GM23338 (cell line): Measurements from ENCODE around the gene SLC35F6. TPM values are rescaled to one million over a fixed set of nuclear protein-coding genes. Genes with fewer than 3 reads are reported as not detected.

Experiments
- ATAC-seq: fragments of 200-7000 bp; cut with Tn5 transposase; 3 replicates; pipeline ENCODE4 v1.9.1; 2020
- DNase-seq: peaks from one replicate; pipeline ENCODE4 v3.0.0-alpha.2; 2015; ENCODE audit warnings: low spot score
- H2AFZ ChIP-seq: fragments of 200-600 bp; sonication (generic); 2 replicates; pipeline ENCODE4 v1.8.0; 2016; ENCODE audit warnings: antibody characterized with exemption, mild to moderate bottlenecking, moderate library complexity
- H3F3A ChIP-seq: fragments of 200-600 bp; sonication (generic); replicated peaks from 2 replicates; pipeline ENCODE4 v1.8.0; 2017; ENCODE audit warnings: antibody characterized with exemption, mixed run types, low read depth
- H3K27ac ChIP-seq: fragments of 200-600 bp; sonication (generic); 2 replicates; pipeline ENCODE4 v1.6.1; 2016; ENCODE audit warnings: low read depth
- H3K27me3 ChIP-seq: fragments of 200-600 bp; sonication (generic); 2 replicates; pipeline ENCODE4 v1.8.0; 2016; ENCODE audit warnings: mild to moderate bottlenecking, mixed run types, moderate library complexity; ENCODE audit not compliant: insufficient read depth
- H3K36me3 ChIP-seq: fragments of 200-600 bp; sonication (generic); 2 replicates; pipeline ENCODE4 v1.8.0; 2016; ENCODE audit warnings: mild to moderate bottlenecking; ENCODE audit not compliant: insufficient read depth
- H3K4me1 ChIP-seq: fragments of 200-600 bp; sonication (generic); 2 replicates; pipeline ENCODE4 v1.8.0; 2016; ENCODE audit warnings: mild to moderate bottlenecking, moderate library complexity; ENCODE audit not compliant: insufficient read depth
- H3K4me2 ChIP-seq: fragments of 200-600 bp; sonication (generic); 2 replicates; pipeline ENCODE4 v1.7.1; 2017; ENCODE audit warnings: mixed run types
- H3K4me3 ChIP-seq: fragments of 200-600 bp; sonication (generic); 2 replicates; pipeline ENCODE4 v1.6.1; 2016; ENCODE audit warnings: mixed run types
- H3K79me2 ChIP-seq: fragments of 200-600 bp; sonication (generic); replicated peaks from 2 replicates; pipeline ENCODE4 v1.8.0; 2017; ENCODE audit warnings: mild to moderate bottlenecking; ENCODE audit not compliant: insufficient read depth
- H3K9me2 ChIP-seq: fragments of 200-600 bp; sonication (generic); 2 replicates; pipeline ENCODE4 v1.8.0; 2017; ENCODE audit not compliant: insufficient read depth
- H4K20me1 ChIP-seq: fragments of 200-600 bp; sonication (generic); replicated peaks from 2 replicates; pipeline ENCODE4 v1.8.0; 2017; ENCODE audit warnings: mild to moderate bottlenecking; ENCODE audit not compliant: insufficient read depth
- H3K27ac Mint-ChIP-seq: 2 replicates; pipeline ENCODE4 v1.8.0; 2020; ENCODE audit warnings: inconsistent platforms, mild to moderate bottlenecking, moderate library complexity, mixed read lengths
- H3K27me3 Mint-ChIP-seq: 3 replicates; pipeline ENCODE4 v1.8.0; 2022; ENCODE audit warnings: low read depth, mild to moderate bottlenecking, moderate library complexity, mixed read lengths, inconsistent platforms; ENCODE audit not compliant: insufficient read depth, poor library complexity
- H3K36me3 Mint-ChIP-seq: 3 replicates; pipeline ENCODE4 v1.8.0; 2021; ENCODE audit warnings: low read depth, mild to moderate bottlenecking, inconsistent platforms, moderate library complexity, mixed read lengths
- H3K4me1 Mint-ChIP-seq: 3 replicates; pipeline ENCODE4 v1.8.0; 2020; ENCODE audit warnings: mild to moderate bottlenecking, inconsistent platforms, mixed read lengths
- H3K4me3 Mint-ChIP-seq: 3 replicates; pipeline ENCODE4 v1.8.0; 2021; ENCODE audit warnings: moderate library complexity, mild to moderate bottlenecking, inconsistent platforms, mixed read lengths
- H3K9me3 Mint-ChIP-seq: 3 replicates; pipeline ENCODE4 v1.8.0; 2020; ENCODE audit warnings: moderate library complexity, mild to moderate bottlenecking, inconsistent platforms, mixed read lengths
- JUNB ChIP-seq: IDR thresholded peaks from one replicate; pipeline ENCODE4 v1.6.1; 2016; ENCODE audit warnings: antibody characterized with exemption; ENCODE audit not compliant: unreplicated experiment
- POLR2AphosphoS5 ChIP-seq: IDR thresholded peaks from 2 replicates; pipeline ENCODE4 v1.6.1; 2016; ENCODE audit warnings: antibody characterized with exemption, low read depth
- STAT1 ChIP-seq: IDR thresholded peaks from one replicate; pipeline ENCODE4 v1.6.1; 2016; ENCODE audit warnings: antibody characterized with exemption; ENCODE audit not compliant: unreplicated experiment
- ZNF331 ChIP-seq: fragments of 250-450 bp; sonication (Bioruptor Pico); IDR thresholded peaks from 2 replicates; pipeline ENCODE4 v1.5.0; 2020; ENCODE audit warnings: low read depth, mild to moderate bottlenecking, moderate library complexity
- polyA plus RNA-seq: library from polyadenylated mRNA; unstranded; fragments of >200 nt; fragmentation: Nextera tagmentation; extraction: Ambion mirVana; gene quantifications from 2 replicates; pipeline ENCODE4 v1.2.1, GENCODE V29; 2016
- total RNA-seq: library from RNA; depleted of rRNA; stranded (reverse); fragments of >200 nt; shearing (Covaris generic); gene quantifications from 2 replicates; pipeline ENCODE4 v1.2.3, GENCODE V29; 2014
- TF ChIP-seq, protein P1 (sequence below): fragments of 250-450 bp; sonication (Bioruptor Pico); IDR thresholded peaks from 2 replicates; pipeline ENCODE4 v1.5.0; 2020; ENCODE audit warnings: mild to moderate bottlenecking, moderate library complexity
- TF ChIP-seq, protein P2 (sequence below), 2 experiments: fragments of 200-600 bp in 1 of 2; sonication (generic) in 1 of 2; conservative IDR thresholded peaks; 2 replicates each; pipeline versions ENCODE4 v1.5.1 to v1.6.1; 2016 to 2017; ENCODE audit warnings: antibody characterized with exemption in 2 of 2, low read depth in 2 of 2, mild to moderate bottlenecking in 2 of 2, moderate library complexity in 1 of 2

The SLC35F6 gene
- total and polyA plus RNA-seq, 2 experiments from 2014 or later: 6.0 to 15.0 TPM

DNA sequence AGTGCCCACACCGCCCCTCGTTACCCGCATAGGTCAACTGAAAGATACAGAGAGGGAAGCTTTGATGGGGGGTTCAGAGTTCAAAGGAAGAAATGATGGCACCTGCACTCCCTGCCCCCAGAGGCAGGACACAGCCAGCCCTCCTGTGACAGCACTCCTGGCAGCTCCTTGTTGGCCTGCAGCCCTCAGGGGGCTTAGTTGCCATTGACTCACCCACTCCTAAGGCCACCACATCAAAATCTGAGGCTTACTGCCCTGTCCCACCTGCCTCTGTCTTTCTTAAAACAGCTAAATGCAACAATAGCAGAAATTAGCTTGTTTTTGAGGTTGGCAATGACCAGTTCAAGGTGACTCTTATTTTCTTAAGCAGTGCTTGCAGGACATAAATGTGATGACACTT is 31.6 kb upstream of the SLC35F6 start (continued):
- TF ChIP-seq, protein P1, sequence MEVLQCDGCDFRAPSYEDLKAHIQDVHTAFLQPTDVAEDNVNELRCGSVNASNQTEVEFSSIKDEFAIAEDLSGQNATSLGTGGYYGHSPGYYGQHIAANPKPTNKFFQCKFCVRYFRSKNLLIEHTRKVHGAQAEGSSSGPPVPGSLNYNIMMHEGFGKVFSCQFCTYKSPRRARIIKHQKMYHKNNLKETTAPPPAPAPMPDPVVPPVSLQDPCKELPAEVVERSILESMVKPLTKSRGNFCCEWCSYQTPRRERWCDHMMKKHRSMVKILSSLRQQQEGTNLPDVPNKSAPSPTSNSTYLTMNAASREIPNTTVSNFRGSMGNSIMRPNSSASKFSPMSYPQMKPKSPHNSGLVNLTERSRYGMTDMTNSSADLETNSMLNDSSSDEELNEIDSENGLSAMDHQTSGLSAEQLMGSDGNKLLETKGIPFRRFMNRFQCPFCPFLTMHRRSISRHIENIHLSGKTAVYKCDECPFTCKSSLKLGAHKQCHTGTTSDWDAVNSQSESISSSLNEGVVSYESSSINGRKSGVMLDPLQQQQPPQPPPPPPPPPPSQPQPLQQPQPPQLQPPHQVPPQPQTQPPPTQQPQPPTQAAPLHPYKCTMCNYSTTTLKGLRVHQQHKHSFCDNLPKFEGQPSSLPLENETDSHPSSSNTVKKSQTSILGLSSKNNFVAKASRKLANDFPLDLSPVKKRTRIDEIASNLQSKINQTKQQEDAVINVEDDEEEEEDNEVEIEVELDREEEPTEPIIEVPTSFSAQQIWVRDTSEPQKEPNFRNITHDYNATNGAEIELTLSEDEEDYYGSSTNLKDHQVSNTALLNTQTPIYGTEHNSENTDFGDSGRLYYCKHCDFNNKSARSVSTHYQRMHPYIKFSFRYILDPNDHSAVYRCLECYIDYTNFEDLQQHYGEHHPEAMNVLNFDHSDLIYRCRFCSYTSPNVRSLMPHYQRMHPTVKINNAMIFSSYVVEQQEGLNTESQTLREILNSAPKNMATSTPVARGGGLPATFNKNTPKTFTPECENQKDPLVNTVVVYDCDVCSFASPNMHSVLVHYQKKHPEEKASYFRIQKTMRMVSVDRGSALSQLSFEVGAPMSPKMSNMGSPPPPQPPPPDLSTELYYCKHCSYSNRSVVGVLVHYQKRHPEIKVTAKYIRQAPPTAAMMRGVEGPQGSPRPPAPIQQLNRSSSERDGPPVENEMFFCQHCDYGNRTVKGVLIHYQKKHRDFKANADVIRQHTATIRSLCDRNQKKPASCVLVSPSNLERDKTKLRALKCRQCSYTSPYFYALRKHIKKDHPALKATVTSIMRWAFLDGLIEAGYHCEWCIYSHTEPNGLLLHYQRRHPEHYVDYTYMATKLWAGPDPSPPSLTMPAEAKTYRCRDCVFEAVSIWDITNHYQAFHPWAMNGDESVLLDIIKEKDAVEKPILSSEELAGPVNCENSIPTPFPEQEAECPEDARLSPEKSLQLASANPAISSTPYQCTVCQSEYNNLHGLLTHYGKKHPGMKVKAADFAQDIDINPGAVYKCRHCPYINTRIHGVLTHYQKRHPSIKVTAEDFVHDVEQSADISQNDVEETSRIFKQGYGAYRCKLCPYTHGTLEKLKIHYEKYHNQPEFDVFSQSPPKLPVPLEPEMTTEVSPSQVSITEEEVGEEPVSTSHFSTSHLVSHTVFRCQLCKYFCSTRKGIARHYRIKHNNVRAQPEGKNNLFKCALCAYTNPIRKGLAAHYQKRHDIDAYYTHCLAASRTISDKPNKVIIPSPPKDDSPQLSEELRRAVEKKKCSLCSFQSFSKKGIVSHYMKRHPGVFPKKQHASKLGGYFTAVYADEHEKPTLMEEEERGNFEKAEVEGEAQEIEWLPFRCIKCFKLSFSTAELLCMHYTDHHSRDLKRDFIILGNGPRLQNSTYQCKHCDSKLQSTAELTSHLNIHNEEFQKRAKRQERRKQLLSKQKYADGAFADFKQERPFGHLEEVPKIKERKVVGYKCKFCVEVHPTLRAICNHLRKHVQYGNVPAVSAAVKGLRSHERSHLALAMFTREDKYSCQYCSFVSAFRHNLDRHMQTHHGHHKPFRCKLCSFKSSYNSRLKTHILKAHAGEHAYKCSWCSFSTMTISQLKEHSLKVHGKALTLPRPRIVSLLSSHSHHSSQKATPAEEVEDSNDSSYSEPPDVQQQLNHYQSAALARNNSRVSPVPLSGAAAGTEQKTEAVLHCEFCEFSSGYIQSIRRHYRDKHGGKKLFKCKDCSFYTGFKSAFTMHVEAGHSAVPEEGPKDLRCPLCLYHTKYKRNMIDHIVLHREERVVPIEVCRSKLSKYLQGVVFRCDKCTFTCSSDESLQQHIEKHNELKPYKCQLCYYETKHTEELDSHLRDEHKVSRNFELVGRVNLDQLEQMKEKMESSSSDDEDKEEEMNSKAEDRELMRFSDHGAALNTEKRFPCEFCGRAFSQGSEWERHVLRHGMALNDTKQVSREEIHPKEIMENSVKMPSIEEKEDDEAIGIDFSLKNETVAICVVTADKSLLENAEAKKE: no peak
- no peak for TF ChIP-seq STAT1

DNA sequence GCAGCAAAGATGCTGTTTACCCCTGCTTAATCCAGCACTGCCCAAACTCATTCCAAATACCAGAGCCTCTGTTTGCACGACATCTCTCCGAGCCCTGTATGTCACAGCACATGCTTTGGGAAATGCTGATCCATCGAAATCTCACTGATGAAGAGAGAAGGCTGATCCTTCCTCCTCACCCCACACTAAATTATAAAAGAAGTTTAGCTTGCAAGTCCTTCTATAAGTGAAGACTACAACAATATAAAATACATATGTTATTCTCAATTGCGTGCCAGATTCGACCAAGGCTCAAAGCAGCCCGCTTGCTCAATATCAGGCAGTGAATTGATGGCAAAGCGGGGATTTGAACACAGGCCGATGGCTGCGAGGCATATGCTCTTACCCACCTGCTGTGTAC is 30.7 kb upstream of the SLC35F6 start:
- Mint-ChIP-seq H3K9me3 (no peaks in the 10 kb centered on the region), H3K27ac (no peak overlapping the region), H3K27me3 (peaks cover 8% of the 10 kb centered on the region), H3K36me3 (no peaks in the 10 kb centered on the region), H3K4me3 (no peak overlapping the region), H3K4me1 (no peaks in the 10 kb centered on the region)
- H3K4me3 ChIP-seq: no peak overlapping the region
- no peaks in the 10 kb centered on the region for H3K79me2 ChIP-seq
- H4K20me1 ChIP-seq: no peaks in the 10 kb centered on the region
- TF ChIP-seq JUNB: no peak
- no peaks in the 10 kb centered on the region for H3K27me3 ChIP-seq
- H3F3A ChIP-seq: no peaks in the 10 kb centered on the region
- H3K9me2 ChIP-seq: no peaks in the 10 kb centered on the region
- no peaks in the 10 kb centered on the region for H3K4me1 ChIP-seq
- H3K27ac ChIP-seq: no peak overlapping the region
- H2AFZ ChIP-seq: no peak overlapping the region
- H3K36me3 ChIP-seq: no peaks in the 10 kb centered on the region
- no peak overlapping the region for H3K4me2 ChIP-seq
- ATAC-seq (no peak), DNase-seq (no peak)

DNA sequence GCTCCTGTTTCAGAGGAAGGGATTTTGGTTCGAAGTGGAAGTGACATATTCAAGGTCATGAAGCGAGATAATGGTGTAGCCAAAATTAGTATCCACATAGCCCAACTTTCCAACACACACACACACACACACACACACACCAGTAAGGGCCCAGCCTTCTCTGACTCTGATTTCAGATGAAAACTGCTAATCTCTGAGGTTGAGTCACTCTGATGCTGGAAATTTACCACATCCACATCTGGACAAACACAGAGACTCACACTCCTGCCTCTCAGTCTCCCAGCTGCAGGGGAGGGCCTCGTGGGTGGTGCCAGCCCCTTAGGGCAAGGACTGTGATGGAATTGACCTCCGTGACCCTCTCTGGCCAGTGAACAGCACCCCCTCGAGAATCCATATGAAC is 29.0 kb upstream of the SLC35F6 start:
- H3K27me3 ChIP-seq: no peaks in the 10 kb centered on the region
- no peaks in the 10 kb centered on the region for H3K9me3 Mint-ChIP-seq
- no peak overlapping the region for H2AFZ ChIP-seq
- H3K9me2 ChIP-seq: no peaks in the 10 kb centered on the region
- H3K79me2 ChIP-seq: no peaks in the 10 kb centered on the region
- no peaks in the 10 kb centered on the region for H3K4me1 ChIP-seq
- no peak overlapping the region for H3K27ac Mint-ChIP-seq
- no peak overlapping the region for H3K27ac ChIP-seq
- ATAC-seq: no peak
- no peak overlapping the region for H3K4me3 Mint-ChIP-seq
- no peaks in the 10 kb centered on the region for H3K4me1 Mint-ChIP-seq
- no peaks in the 10 kb centered on the region for H3K36me3 ChIP-seq
- no peak overlapping the region for H3K4me2 ChIP-seq
- H3K4me3 ChIP-seq: no peak overlapping the region
- no peaks in the 10 kb centered on the region for H3F3A ChIP-seq
- no peaks in the 10 kb centered on the region for H4K20me1 ChIP-seq
- no peaks in the 10 kb centered on the region for H3K36me3 Mint-ChIP-seq
- DNase-seq: no peak
- H3K27me3 Mint-ChIP-seq: peaks cover 6% of the 10 kb centered on the region
- TF ChIP-seq POLR2AphosphoS5: no peak
- no peak for TF ChIP-seq ZNF331 (CRISPR knock-in tag)
- TF ChIP-seq, protein P2, sequence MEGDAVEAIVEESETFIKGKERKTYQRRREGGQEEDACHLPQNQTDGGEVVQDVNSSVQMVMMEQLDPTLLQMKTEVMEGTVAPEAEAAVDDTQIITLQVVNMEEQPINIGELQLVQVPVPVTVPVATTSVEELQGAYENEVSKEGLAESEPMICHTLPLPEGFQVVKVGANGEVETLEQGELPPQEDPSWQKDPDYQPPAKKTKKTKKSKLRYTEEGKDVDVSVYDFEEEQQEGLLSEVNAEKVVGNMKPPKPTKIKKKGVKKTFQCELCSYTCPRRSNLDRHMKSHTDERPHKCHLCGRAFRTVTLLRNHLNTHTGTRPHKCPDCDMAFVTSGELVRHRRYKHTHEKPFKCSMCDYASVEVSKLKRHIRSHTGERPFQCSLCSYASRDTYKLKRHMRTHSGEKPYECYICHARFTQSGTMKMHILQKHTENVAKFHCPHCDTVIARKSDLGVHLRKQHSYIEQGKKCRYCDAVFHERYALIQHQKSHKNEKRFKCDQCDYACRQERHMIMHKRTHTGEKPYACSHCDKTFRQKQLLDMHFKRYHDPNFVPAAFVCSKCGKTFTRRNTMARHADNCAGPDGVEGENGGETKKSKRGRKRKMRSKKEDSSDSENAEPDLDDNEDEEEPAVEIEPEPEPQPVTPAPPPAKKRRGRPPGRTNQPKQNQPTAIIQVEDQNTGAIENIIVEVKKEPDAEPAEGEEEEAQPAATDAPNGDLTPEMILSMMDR (conservative IDR thresholded peaks at IDR 0.05; ENCODE audit: low read depth in 2 of 2): no peak
